HG03175 (cell line): ENCODE data around the gene TIGD1.
"Not testable (repeated sequence)": the region's sequence is repeated elsewhere in the genome, so short reads cannot be mapped to it uniquely, and the experiment has no call there.

Experiments
- ATAC-seq: cut with Tn5 transposase; IDR thresholded peaks from one replicate; pipeline ENCODE4 v1.9.1; 2021; ENCODE audit warnings: mild to moderate bottlenecking, moderate library complexity; ENCODE audit not compliant: unreplicated experiment

TIGD1 gene

DNA sequence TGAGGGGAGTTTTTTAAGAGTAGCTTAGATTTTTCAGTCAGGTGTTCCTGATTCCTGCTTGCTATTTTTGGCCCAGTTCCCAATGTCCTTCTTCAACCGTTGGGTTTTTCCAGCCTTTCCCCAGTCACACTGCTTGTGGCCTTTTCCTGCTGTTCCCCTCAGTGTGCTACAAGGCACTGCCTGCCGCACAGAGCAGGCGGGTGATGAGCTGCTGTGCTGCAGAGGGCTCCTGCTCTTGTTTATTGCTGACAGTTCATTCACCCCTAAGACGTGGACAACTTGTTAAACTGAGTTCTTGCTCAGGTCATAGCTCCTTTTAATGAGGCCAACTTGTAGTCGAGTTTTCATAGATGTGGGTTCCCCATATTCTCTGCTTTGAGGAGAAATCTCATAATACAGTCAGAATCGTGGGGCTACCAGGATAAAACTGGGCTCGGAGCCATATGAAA is 20.7 kb upstream of the TIGD1 start:
- ATAC-seq, result no peak

DNA sequence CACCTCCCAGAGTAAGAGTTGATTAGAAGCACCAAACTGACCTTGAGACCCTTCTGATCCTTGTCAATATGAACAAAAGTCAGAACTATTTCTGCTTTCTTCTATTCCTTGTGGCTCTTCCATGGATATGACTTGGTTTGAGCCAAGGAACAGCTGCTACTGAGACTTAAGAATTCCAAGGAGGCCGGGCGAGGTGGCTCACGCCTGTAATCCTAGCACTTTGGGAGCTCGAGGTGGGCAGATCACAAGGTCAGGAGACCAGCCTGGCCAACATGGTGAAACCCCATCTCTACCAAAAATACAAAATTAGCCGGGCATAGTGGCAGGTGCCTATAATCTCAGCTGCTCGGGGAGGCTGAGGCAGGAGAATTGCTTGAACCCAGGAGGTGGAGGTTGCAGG is 20.1 kb upstream of the TIGD1 start:
- ATAC-seq, result not testable (repeated sequence)

DNA sequence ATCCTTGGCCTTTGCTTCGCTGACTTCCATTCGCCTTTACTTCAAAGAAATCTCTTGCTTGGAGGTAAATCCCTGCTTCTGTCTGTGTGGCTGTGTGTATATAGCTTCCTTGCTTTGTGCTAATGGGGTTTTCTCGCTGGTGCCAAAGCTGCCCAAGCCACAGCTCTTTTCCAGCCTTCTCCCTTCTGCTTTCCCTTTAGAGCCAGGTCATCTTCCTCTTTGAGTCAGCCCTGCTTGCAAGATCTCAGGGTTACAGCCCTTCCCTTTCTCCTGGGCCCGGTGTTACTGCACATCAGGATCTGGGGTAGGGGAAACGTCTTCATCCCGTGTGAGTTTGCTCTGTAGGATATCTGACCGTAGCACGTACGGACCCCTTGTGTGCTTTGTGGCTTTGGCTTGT is 19.2 kb upstream of the TIGD1 start:
- ATAC-seq, result no peak

DNA sequence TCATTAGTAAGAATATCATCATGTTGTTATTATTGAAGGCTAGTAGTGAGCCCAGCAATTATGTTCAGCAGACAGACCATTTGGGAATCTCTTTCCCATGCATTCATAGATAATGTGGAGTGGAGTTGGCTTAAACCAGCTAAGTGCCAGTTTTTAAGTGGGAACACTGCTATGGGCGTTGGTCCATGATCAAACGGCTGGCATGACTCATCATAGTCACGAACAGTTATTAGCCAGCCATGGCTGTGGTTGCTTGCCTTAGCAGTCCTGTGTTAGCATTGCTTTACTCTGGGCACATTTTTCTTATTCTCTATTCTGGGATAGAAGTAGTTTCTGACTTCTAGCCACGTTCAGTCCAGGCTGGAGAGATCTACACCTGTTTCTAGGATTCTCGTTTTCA is 17.8 kb upstream of the TIGD1 start:
- ATAC-seq, result no peak

DNA sequence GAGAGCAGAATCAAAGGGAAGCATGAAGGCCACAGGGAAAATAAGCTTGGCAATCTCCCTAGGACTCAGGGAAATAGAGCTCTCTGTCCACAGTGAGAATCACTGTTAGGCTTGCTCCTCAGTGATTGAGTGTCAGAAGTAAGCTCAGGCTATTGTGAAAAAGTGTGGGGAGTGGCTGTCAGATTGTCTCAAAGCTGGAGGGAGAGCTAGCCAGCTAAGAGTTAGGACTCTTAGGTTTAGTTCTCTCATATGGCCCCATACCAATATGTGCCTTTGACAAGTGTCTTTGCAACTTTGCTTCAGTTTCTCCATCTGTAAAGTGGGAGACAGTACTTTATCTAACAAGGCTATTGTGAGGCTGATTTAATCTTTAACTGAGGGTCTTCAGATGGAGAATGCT is 17.4 kb upstream of the TIGD1 start:
- ATAC-seq, result no peak

DNA sequence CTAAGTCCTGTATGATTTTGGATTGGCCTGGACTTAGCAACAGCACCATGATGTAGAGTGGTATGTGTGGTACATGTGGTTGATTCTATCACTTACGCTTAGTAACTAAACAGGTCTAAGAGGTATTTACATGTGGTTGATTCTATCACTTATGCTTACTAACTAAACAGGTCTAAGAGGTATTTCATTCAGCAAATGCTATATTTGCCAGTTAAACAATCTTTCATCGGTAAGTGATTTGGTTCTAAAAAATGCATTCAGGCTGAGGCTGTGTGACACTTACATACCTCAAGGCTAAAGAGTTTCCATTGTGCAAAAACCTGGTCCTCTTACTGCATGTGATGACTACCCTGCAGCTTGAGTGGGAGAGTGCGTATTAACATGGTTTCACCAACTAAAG is 13.2 kb upstream of the TIGD1 start:
- no peak for ATAC-seq

DNA sequence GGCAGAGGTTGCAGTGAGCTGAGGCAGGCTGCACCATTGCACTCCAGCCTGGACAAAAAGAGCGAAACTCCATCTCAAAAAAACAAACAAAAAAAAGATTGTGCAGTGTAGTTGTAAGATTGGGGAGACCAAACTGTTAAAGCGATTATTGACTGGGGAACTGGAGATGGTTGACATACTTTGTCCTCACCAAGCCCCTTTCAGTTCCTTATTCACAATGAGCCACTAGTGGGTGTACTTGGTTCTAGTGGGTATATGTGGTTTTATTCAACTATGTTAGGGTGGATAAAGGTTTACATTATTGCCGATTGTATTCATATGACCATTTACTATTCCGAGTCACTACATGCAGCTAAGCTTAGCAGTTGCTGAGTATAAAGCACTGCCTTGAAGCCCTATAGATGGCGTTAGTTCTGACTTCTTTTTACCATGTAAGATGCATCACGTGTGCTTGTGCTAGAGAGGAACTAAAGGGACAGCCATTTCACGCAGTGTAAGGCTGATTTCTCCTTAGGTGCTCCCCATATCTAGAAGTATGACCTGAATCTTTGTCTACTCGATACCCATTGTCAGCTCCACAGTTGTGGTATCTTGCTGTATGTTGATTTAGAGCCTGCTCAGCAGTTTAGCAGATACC is 12.3 kb upstream of the TIGD1 start:
- ATAC-seq, result no peak

DNA sequence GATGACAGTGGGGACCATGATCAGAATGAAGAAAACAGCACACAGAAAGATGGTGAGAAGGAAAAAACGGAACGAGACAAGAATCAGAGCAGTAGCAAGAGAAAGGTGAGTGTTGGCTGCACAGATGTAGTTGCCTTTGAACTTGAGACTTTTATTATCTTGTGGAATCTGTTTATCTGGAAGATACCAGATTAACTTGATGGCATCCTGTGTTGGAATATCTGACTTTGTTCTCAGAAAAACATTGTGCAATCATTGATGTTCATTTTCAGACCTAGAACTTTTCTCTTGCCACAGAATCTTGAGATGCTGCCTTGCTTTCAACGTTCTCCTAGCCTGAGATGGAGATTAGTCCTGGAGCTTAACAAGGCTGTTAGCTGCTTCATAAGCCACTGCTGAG is 6.1 kb upstream of the TIGD1 start:
- no peak for ATAC-seq

DNA sequence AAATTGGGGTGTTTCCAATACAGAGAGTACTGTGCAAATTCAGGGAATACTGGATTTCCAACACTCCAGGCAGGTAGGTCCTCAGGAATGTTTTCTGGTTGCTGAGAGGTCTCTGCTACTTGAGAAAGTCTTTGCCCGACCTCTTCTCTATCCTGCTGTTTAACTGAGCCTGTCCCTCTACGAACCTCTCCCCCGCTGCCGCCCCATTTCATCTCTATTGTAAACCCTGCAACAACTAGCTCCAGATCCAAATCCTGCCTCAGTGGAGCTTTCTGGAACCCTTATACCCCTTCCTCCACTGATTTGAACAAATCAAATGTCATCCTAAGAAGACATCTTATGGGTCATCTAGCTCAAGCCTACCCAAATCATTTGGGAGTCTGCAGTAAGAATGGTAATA is 1.4 kb upstream of the TIGD1 start:
- ATAC-seq, result no peak

DNA sequence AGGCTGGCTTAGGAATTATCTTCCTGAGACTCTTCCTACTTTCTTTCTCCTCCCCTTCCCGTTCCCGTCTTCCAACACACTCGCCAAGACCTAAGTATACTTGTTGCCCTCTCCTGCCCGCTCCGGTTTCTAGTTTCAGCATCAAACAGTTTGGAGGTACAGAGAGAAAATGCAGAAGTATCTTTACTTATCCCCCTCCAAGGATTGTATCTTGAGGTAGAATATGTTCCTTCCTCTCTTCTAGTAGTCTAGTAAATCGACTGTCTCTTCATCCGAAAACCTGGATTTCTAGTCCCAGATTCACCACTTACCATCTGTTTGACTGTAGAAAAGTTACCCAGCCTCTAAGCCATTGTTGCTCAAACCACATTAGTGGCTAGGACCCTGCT is 887 bp upstream of the TIGD1 start:
- no peak for ATAC-seq

DNA sequence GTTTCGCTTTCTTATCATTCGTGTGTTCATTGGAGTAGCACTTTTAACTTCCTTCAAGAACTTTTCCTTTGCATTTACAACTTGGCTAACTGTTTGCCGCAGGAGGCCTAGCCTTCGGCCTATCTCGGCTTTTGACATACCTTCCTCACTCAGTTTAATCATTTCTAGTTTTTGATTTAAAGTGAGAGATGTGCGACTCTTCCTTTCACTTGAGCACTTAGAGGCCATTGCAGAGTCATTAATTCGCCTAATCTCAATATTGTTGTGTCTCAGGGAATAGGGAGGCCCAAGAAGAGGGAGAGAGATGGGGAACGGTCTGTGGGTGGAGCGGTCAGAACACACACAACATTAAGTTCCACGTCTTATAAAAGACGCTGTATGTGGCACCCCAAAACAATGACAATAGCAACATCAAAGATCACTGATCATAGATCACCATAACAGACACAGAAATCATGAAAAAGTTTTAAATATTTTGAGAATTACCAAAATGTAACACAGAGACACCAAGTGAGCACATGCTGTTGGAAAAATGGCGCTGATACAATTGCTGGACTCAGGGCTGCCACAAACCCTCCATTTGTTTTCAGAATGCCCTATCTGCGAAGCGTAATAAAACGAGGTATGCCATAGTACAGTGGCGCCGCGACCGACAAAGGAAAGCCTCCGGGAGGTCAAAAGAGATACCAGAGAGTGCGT is 553 bp downstream of the TIGD1 start:
- no peak for ATAC-seq

DNA sequence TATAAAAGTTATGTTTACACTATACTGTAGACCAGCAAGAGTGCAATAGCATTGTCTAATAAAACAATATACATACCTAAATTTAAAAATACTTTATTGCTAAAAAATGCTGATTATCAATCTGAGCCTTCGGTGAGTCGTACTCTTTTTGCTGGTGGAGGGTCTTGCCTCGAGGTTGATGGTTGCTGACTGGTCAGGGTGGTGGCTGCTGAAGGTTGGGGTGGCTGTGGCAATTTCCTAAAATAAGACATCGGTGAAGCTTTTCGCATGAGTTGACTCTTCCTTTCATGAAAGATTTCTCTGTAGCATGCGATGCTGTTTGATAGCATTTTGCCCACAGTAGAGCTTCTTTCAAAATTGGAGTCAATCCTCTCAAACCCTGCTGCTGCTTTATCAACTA is 2.4 kb downstream of the TIGD1 start:
- ATAC-seq, result no peak

DNA sequence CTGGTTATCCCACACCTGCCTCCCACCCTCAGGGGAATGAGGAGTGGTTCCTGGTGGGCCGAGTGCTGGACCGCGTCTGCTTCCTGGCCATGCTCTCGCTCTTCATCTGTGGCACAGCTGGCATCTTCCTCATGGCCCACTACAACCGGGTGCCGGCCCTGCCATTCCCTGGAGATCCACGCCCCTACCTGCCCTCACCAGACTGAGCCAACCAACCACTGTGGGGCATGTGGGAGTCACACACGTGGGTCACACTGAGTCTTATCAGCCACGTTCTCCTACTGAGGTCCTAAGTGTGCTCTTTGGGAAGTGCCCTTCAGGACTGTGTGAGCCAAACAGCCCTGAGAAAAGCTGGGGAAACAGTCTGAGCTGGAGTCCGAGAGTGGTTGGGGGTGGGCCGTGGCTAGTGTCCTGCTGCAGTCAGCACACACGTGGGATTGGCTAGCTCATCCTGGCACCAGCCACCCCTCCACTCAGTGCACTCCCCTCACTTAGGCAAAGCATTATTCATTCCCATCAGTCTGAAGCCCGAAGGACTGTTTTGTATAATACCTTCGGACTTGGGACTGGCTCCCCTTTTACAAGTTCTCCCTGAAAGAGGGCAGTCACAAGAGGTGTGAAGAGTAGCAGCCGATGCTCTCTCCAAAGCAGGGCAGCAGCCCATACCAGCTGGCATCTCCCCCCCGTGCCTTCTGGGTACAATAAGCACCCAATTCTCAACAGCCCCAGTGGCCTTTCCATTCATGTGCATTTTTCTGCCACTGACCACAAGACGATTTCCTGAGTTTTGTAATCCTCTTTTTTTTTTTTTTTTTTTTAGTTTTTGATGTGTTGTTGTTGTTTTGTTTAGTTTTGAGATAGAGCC is 4.6 kb downstream of the TIGD1 start:
- no peak for ATAC-seq

DNA sequence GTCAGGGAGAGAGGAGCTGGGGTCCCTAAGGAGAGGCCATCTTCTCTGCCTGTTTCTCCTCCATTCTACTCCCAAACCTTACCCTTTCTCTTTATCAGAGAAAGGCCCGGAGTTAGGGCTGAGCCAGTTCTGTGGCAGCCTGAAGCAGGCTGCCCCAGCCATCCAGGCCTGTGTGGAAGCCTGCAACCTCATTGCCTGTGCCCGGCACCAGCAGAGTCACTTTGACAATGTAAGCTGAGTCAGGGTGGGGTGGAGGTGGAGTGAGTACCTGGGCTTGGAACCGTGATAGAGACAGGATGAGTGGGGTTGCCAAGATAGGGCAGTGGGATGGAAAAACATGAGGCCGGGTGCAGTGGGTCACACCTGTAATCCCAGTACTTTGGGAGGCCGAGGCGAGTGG is 5.7 kb downstream of the TIGD1 start:
- no peak for ATAC-seq

DNA sequence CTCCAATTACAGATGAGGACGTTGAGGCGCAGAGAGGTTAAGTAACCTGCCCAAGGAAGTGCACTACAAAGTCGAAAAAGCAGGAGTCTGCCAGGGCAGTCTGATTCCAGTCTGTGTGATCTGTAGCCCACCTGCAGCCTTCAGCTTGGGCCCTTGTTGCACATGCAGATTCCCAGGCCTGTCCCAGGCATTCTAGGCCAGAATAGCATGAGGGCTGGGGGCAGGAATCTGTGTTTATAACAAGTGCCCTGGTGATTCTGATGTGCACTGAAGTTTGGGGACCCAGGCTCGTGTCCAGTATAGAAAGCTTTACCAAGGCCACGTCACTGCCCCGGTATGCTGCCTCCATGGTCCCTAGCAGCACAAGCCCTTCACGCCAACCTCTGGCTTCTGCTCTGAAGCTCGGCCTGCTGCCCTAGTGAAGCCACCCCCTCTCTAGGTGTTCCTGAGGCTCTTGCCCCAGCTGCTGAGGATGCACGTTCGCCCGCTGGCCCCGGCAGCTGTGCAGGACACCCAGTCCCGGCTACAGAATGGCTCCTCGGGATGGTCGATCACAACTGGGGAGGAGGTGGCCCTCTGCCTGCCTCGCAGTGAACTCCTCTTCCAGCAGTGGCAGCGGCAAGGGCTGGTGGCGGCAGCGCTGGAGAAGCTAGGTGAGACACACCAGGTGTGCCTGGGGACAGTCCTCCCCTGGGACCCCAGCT is 6.3 kb downstream of the TIGD1 start:
- no peak for ATAC-seq

DNA sequence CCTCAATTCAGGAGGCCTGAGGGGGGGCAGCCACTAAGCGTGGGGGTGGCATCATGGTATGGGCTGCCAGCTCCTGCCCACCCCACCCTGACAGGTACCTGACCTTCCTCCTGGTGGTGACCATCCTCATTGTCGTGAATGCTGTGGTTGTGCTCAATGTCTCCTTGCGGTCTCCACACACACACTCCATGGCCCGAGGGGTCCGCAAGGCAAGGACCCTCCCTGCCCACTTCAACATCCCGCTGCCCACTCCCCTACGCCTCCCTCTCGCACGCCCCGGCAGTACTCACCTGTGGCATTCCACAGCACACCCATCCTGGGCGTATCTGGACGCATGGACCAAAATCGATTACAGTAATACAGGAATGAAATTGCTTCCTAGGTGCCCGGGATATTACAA is 6.9 kb downstream of the TIGD1 start:
- no peak for ATAC-seq

DNA sequence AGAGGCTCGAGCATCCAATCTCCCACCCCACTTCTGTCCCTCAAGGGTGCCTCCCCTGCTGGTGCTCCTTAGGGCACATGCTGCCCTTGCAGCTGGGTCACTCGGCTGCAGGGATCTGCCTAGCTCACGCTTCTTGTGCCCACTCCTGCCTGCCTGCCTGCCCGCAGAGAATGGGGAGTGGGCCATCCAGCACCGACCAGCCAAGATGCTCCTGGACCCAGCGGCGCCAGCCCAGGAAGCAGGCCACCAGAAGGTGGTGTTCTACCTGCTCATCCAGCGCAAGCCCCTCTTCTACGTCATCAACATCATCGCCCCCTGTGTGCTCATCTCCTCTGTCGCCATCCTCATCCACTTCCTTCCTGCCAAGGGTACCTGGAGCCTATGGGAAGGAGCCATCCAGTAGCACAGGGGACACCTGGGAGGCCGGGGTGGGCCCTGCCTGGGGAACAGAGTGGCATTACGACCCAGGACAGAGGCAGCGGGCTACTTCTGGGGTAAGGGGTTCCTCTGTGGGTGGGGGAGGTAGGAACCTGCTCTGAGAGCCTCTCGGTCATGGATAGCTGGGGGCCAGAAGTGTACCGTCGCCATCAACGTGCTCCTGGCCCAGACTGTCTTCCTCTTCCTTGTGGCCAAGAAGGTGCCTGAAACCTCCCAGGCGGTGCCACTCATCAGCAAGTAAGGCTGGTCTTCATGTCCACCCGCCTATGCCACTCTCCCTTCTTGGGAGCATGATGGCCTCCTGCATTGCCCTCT is 7.5 kb downstream of the TIGD1 start:
- ATAC-seq, result no peak

DNA sequence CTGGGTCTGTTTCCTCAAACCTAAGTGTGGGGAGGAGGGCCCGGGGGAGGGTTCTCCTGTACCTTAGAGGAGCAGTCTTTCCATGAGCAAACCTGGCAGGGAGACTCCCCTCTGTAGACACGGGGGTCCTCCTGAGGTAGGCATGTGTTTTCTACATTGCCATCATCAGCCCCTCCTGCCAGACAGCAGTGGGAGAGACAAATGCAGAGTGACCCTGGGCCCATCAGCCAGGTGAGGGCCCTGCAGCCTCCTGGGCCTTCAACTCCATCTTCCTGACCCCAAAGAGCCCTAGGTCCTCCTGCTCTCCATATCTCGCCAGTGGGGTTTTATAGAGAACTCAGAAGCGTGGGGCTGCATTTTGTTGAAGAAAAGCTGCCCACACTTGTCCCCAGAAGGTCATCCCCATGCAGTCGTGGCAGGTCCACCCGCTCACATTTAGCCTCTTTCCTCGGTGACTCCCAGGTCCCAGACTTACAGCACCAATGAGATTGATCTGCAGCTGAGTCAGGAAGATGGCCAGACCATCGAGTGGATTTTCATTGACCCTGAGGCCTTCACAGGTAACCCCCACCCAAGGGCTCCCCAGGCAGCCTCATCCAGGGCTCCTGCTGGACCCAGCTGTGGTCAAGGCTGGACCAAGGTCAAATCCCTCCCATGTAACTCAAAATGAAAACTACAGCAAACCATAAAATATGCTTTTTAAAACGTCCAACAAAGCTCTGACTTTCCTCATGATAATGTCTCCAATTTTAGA is 8.2 kb downstream of the TIGD1 start:
- ATAC-seq, result no peak

DNA sequence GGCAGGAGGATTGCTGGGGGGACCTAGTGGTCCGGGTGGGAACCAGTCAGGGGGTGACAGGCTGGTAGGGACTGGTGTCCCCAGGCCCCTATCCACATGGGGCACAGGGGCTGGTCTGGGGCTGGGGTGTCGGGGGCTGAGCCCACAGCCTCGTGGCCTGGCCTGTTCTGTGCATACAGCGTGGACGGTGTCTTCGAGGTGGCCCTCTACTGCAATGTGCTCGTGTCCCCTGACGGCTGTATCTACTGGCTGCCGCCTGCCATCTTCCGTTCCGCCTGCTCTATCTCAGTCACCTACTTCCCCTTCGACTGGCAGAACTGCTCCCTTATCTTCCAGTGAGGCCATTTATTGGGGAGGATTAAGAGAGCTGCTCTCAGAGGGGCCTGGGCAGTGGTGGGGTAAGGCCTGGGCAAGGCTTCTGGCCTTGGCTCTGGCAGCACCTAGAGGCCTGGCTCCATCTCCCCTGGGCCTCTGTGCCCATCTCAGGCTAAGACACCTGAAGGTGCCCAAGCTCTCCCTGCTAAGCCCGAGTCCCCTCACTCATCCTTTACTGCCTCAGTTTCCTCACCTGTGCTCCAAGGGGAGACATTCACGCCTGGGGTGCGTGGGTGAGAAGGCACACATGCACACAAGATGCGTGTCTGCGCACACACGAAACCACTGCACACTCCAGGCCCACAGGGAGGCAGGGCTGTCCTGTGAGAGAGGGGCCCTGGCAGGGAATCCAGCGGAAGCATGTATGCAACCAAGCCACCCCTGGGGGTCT is 9.0 kb downstream of the TIGD1 start:
- ATAC-seq, result no peak
